Endodermal cell (in vitro differentiated cells): Measurements from ENCODE around the gene FXR2. TPM values are rescaled to one million over a fixed set of nuclear protein-coding genes. Genes with fewer than 3 reads are reported as not detected.

ENCODE experiments used
- DNase-seq: peaks from one replicate; pipeline ENCODE4 v3.0.0-alpha.2; 2017
- H3K27ac ChIP-seq: 2 replicates; pipeline ENCODE4 v1.5.1; 2013; ENCODE audit warnings: mild to moderate bottlenecking, low read depth, low read length, moderate library complexity
- H3K27me3 ChIP-seq: 2 replicates; pipeline ENCODE4 v1.6.1; 2013; ENCODE audit warnings: mild to moderate bottlenecking, low read length, moderate library complexity; ENCODE audit not compliant: insufficient read depth, control insufficient read depth, poor library complexity, severe bottlenecking
- H3K36me3 ChIP-seq: 2 replicates; pipeline ENCODE4 v1.7.0; 2013; ENCODE audit warnings: mild to moderate bottlenecking, low read length, moderate library complexity; ENCODE audit not compliant: control insufficient read depth, insufficient read depth
- H3K4me1 ChIP-seq: one replicate; pipeline ENCODE4 v1.7.0; 2013; ENCODE audit warnings: low read length; ENCODE audit not compliant: control insufficient read depth, insufficient read depth
- H3K4me3 ChIP-seq: 2 replicates; pipeline ENCODE4 v1.5.1; 2013; ENCODE audit warnings: mild to moderate bottlenecking, low read length, moderate library complexity
- H3K9ac ChIP-seq: 2 replicates; pipeline ENCODE4 v1.6.1; 2013; ENCODE audit warnings: mild to moderate bottlenecking, low read length, moderate library complexity; ENCODE audit not compliant: poor library complexity, severe bottlenecking; ENCODE audit errors: extremely low read depth
- H3K9me3 ChIP-seq: 2 replicates; pipeline ENCODE4 v1.6.1; 2013; ENCODE audit warnings: mild to moderate bottlenecking, low read length, moderate library complexity; ENCODE audit not compliant: control insufficient read depth
- H3K27ac Mint-ChIP-seq: 2 replicates; pipeline ENCODE4 v1.8.0; 2020; ENCODE audit warnings: mixed read lengths
- H3K27me3 Mint-ChIP-seq: 2 replicates; pipeline ENCODE4 v1.8.0; 2021; ENCODE audit warnings: mild to moderate bottlenecking, mixed read lengths; ENCODE audit not compliant: insufficient read depth
- H3K36me3 Mint-ChIP-seq: 2 replicates; pipeline ENCODE4 v1.8.0; 2020; ENCODE audit warnings: low read depth, mixed read lengths
- H3K4me1 Mint-ChIP-seq: 2 replicates; pipeline ENCODE4 v1.8.0; 2020; ENCODE audit warnings: mixed read lengths
- H3K4me3 Mint-ChIP-seq: 2 replicates; pipeline ENCODE4 v1.8.0; 2020; ENCODE audit warnings: mild to moderate bottlenecking, moderate library complexity, mixed read lengths
- H3K9me3 Mint-ChIP-seq: 2 replicates; pipeline ENCODE4 v1.8.0; 2020; ENCODE audit warnings: mild to moderate bottlenecking, mixed read lengths
- CTCF ChIP-seq: fragments of 200-600 bp; sonication (generic); conservative IDR thresholded peaks from 2 replicates; pipeline ENCODE4 v1.5.0; 2021; ENCODE audit warnings: antibody characterized with exemption, mild to moderate bottlenecking
- WGBS, 2 experiments: methylation state at CpG; one replicate each; pipeline versions ENCODE4 v1.1.5 to v1.1.7; 2013; ENCODE audit warnings: missing lambda C conversion rate in 2 of 2, mixed read lengths in 1 of 2; ENCODE audit not compliant: insufficient coverage in 1 of 2, insufficient read length in 1 of 2; 5-methylcytosine and 5-hydroxymethylcytosine counted together
- total RNA-seq, 2 donors: library from RNA; stranded (reverse); fragmentation: NEBNext Ultra II Directional in 1 of 2; extraction: Animal tissue kit (Norgen Biotek cat#: 25700) in 1 of 2; gene quantifications; 2 replicates in 1 of 2; 3 replicates in 1 of 2; pipeline ENCODE4 v1.2.1, GENCODE V29; 2021

FXR2 gene
- total RNA-seq, 2 donors from 2014 or later, result 52.1 to 53.9 TPM

- H3K4me1 Mint-ChIP-seq, result peaks cover 9% of the 10 kb centered on the region
- no peak overlapping the region for H3K27ac ChIP-seq
- peaks cover 4% of the 10 kb centered on the region for H3K4me1 ChIP-seq
- H3K4me3 ChIP-seq, result no peak overlapping the region
- H3K4me3 Mint-ChIP-seq, result no peak overlapping the region
- no peaks in the 10 kb centered on the region for H3K27me3 ChIP-seq
- H3K9ac ChIP-seq, result no peak overlapping the region
- H3K27me3 Mint-ChIP-seq, result no peaks in the 10 kb centered on the region
- no peak for DNase-seq
- H3K9me3 ChIP-seq, result no peaks in the 10 kb centered on the region
- H3K36me3 Mint-ChIP-seq, result peaks cover 8% of the 10 kb centered on the region
- no peak for TF ChIP-seq CTCF
- peaks cover 10% of the 10 kb centered on the region for H3K36me3 ChIP-seq
- H3K27ac Mint-ChIP-seq, result no peak overlapping the region
- H3K9me3 Mint-ChIP-seq, result no peaks in the 10 kb centered on the region
- 88 to 91% methylated on average over 3 to 5 of the region's 5 CpGs for WGBS, 2 experiments
These were observed 9.0 kb upstream of the FXR2 start for GRCh38 chr17:7623661-7624060.

GRCh38 chr17:7620835-7621234, 6.1 kb upstream of the FXR2 start:
- no peak overlapping the region for H3K4me3 ChIP-seq
- H3K27me3 ChIP-seq, result no peaks in the 10 kb centered on the region
- Mint-ChIP-seq H3K36me3 (no peaks in the 10 kb centered on the region), H3K27ac (no peak overlapping the region), H3K9me3 (no peaks in the 10 kb centered on the region), H3K4me1 (no peaks in the 10 kb centered on the region), H3K4me3 (no peak overlapping the region), H3K27me3 (no peaks in the 10 kb centered on the region)
- no peaks in the 10 kb centered on the region for H3K4me1 ChIP-seq
- TF ChIP-seq CTCF, result no peak
- peaks cover 3% of the 10 kb centered on the region for H3K36me3 ChIP-seq
- no peak overlapping the region for H3K27ac ChIP-seq
- no peaks in the 10 kb centered on the region for H3K9me3 ChIP-seq
- H3K9ac ChIP-seq, result no peak overlapping the region
- DNase-seq, result no peak
- 89 to 90% methylated on average over 5 to 8 of the region's 8 CpGs for WGBS, 2 experiments

GRCh38 chr17:7618608-7619007, 3.9 kb upstream of the FXR2 start:
- no peak overlapping the region for H3K9ac ChIP-seq
- no peaks in the 10 kb centered on the region for H3K9me3 Mint-ChIP-seq
- H3K27ac Mint-ChIP-seq, result no peak overlapping the region
- no peak overlapping the region for H3K27ac ChIP-seq
- H3K4me1 ChIP-seq, result no peaks in the 10 kb centered on the region
- H3K4me3 ChIP-seq, result no peak overlapping the region
- no peak for TF ChIP-seq CTCF
- WGBS, 2 experiments, result 92 to 94% methylated on average over 4 to 5 of the region's 5 CpGs
- H3K4me3 Mint-ChIP-seq, result no peak overlapping the region
- H3K4me1 Mint-ChIP-seq, result peaks cover 3% of the 10 kb centered on the region
- H3K27me3 ChIP-seq, result no peaks in the 10 kb centered on the region
- no peaks in the 10 kb centered on the region for H3K36me3 Mint-ChIP-seq
- H3K9me3 ChIP-seq, result no peaks in the 10 kb centered on the region
- no peaks in the 10 kb centered on the region for H3K36me3 ChIP-seq
- no peaks in the 10 kb centered on the region for H3K27me3 Mint-ChIP-seq
- DNase-seq, result no peak
